Lung (tissue), 12 donors: ENCODE data around the gene ULK4. TPM values are rescaled to one million over a fixed set of nuclear protein-coding genes. Genes with fewer than 3 reads are reported as not detected.

ENCODE experiments used
- ATAC-seq: fragments of 200-7000 bp; cut with Tn5 transposase; one replicate; pipeline ENCODE4 v1.9.1; 2020; ENCODE audit warnings: moderate number of reproducible peaks; ENCODE audit not compliant: insufficient read depth, low FRiP score
- DNase-seq, 3 donors: peaks; one replicate each; pipeline ENCODE4 v3.0.0-alpha.2; 2013 to 2017
- H3K27ac ChIP-seq, 2 donors: one replicate each; pipeline ENCODE4 v1.5.1; 2013; ENCODE audit warnings: mild to moderate bottlenecking in 2 of 2, moderate library complexity in 2 of 2, control low read depth in 1 of 2, inconsistent platforms in 1 of 2, low read depth in 1 of 2, low read length in 1 of 2
- H3K27me3 ChIP-seq, 3 donors: one replicate each; pipeline ENCODE4 v1.5.1; 2013; ENCODE audit warnings: low read length in 2 of 3; ENCODE audit not compliant: control insufficient read depth in 3 of 3, insufficient read depth in 3 of 3
- H3K36me3 ChIP-seq, 4 donors: one replicate each; pipeline ENCODE4 v1.5.1; 2013; ENCODE audit warnings: low read length in 4 of 4, mild to moderate bottlenecking in 1 of 4, moderate library complexity in 1 of 4; ENCODE audit not compliant: control insufficient read depth in 4 of 4, insufficient read depth in 4 of 4
- H3K4me1 ChIP-seq, 5 donors: one replicate each; pipeline ENCODE4 v1.5.1; 2013; ENCODE audit warnings: low read length in 5 of 5, mild to moderate bottlenecking in 2 of 5, moderate library complexity in 1 of 5; ENCODE audit not compliant: control insufficient read depth in 5 of 5, insufficient read depth in 5 of 5
- H3K4me3 ChIP-seq: one replicate; pipeline ENCODE4 v1.5.1; 2013; ENCODE audit warnings: mild to moderate bottlenecking, control low read depth, moderate library complexity
- H3K9ac ChIP-seq, 2 donors: one replicate each; pipeline ENCODE4 v1.5.1; 2013; ENCODE audit warnings: low read length in 2 of 2, control low read depth in 1 of 2; ENCODE audit not compliant: insufficient read depth in 1 of 2
- H3K9me3 ChIP-seq, 4 donors: one replicate each; pipeline ENCODE4 v1.5.1; 2013; ENCODE audit warnings: low read length in 3 of 4, mild to moderate bottlenecking in 1 of 4, moderate library complexity in 1 of 4; ENCODE audit not compliant: control insufficient read depth in 4 of 4, insufficient read depth in 3 of 4
- WGBS, 2 donors: extraction: QIAGEN DNeasy Blood & Tissue Kit; methylation state at CpG; one replicate each; pipeline ENCODE4 v1.1.7; 2013; 5-methylcytosine and 5-hydroxymethylcytosine counted together
- polyA plus RNA-seq, 2 donors: library from polyadenylated mRNA; stranded (reverse); fragments of 200-250 nt; gene quantifications; one replicate each; pipeline ENCODE4 v1.2.1, GENCODE V29; 2013
- total RNA-seq, 2 donors: library from RNA; depleted of rRNA in 1 of 2; stranded (reverse); fragments of >200 nt in 1 of 2; gene quantifications; one replicate each; pipeline ENCODE4 v1.2.1, GENCODE V29; 2014 to 2021
- TF ChIP-seq, protein P1 (sequence below): IDR thresholded peaks from 2 replicates; pipeline ENCODE4 v1.5.1; 2012; ENCODE audit warnings: mild to moderate bottlenecking; ENCODE audit errors: control extremely low read depth, extremely low read depth
- donor health status: control.
- donor health status: control.
- donor health status: Bipolar disorder and iron deficiency.
- donor health status: healthy.
- donor health status: DM: yes; HTN: yes; CAD: no.

The ULK4 gene
- total and polyA plus RNA-seq, 4 donors = 2.8 to 56.0 (median 12.6) TPM

DNA sequence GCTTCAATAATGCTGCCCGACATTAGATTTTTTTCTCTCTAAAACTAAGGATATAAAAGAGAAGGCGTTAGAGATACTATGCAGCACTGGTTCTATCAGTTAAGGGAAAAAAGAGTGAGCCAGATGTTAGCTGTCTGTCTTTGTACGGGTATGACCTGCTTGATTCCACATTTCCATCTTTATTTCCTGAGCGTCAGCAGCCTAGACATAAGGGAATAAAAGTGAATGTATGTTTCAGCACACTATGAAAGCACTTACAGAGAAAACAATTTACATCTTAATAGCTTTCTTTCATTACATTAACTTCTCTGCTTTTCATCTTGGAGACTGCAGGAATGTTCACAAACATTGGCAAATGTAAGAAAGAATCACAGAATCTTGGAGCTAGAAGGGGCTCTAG is 443.3 kb downstream of the ULK4 start:
- TF ChIP-seq, protein P1, sequence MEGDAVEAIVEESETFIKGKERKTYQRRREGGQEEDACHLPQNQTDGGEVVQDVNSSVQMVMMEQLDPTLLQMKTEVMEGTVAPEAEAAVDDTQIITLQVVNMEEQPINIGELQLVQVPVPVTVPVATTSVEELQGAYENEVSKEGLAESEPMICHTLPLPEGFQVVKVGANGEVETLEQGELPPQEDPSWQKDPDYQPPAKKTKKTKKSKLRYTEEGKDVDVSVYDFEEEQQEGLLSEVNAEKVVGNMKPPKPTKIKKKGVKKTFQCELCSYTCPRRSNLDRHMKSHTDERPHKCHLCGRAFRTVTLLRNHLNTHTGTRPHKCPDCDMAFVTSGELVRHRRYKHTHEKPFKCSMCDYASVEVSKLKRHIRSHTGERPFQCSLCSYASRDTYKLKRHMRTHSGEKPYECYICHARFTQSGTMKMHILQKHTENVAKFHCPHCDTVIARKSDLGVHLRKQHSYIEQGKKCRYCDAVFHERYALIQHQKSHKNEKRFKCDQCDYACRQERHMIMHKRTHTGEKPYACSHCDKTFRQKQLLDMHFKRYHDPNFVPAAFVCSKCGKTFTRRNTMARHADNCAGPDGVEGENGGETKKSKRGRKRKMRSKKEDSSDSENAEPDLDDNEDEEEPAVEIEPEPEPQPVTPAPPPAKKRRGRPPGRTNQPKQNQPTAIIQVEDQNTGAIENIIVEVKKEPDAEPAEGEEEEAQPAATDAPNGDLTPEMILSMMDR = no peak
- ATAC-seq = no peak
- 87% methylated on average over 4 of the region's 4 CpGs for whole genome bisulfite sequencing, 2 donors

DNA sequence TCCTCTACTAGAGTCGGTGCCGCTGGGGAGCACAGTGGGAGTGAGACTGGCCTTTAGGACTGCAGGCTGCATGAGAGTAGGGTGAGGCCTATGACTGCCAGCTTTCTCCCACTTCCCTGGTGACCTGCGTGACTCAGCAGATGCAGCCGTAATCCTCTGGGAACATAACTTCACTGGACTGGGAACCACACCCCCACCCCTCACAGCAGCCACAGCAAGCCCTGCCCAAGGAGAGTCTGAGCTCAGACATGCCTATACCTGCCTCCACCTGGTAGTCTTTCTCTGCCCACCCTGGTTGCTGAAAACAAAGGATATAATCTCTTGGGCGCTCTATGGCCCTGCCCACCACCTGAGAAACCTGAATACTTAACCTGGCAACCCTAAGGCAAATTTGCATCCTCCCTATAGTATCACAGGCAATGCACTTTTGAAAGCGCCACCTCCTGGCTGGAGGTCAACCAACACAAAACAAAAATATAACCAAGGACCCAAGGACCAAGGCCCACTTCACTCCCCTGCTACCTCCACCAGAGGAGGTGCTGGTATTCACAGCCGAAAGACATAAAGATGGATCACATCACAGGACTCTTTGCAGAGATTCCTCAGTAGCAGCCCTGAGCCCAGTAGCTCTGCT is 453.7 kb downstream of the ULK4 start:
- no peak for ATAC-seq
- no peaks in the 10 kb centered on the region for H3K27me3 ChIP-seq
- DNase-seq = no peak
- peaks cover 0 to 5% (median 0%) of the 10 kb centered on the region in 4 donors for H3K9me3 ChIP-seq
- WGBS, 2 donors = 93 to 99% methylated on average over 7 of the region's 7 CpGs
- no peak overlapping the region for H3K27ac ChIP-seq
- TF ChIP-seq, protein P1 = no peak
- H3K9ac ChIP-seq = no peak overlapping the region
- no peaks in the 10 kb centered on the region for H3K36me3 ChIP-seq
- H3K4me1 ChIP-seq = no peaks in the 10 kb centered on the region
- no peak overlapping the region for H3K4me3 ChIP-seq

More for the DNA sequence above, 443.3 kb downstream of the ULK4 start:
- Histone ChIP-seq H3K9me3 (no peaks in the 10 kb centered on the region), H3K4me3 (no peak overlapping the region), H3K4me1 (no peaks in the 10 kb centered on the region), H3K27ac (no peak overlapping the region), H3K9ac (no peak overlapping the region), H3K36me3 (no peaks in the 10 kb centered on the region), H3K27me3 (no peaks in the 10 kb centered on the region)
- no peak for DNase-seq

DNA sequence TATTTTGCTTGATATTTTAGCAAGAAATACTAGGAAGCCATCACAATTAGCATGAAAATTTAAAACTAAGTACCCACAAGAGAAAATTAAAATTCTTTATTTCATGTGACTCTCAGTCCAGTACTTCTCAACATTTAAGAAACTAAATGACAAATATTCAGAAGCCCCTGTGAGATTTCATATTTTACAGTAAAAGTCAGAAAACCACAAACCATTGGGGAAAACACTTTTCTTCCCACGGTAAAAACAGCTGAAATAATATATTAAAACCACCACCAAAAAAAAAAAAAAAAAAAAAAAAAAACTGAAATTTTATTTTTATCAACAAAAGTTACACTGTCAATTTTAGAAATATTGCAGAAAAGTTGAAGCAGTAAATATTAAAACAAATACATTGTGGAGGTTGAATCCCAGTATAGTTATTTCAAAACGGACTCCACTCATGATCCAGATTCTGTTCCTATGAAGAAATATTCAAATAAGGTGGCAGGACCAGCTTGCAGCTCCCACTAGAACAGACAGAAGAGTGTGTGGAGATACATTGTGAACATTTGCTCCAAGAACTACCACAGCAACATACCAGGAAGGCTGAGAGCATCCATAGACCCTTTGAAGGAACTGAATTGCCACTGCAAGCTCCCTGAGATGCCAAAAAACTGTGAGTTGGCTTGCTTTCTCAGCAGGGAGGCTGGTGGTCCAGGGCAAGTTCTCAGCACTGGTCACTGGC is 454.4 kb downstream of the ULK4 start:
- DNase-seq = no peak
- WGBS, 2 donors = 78 to 82% methylated on average over 2 of the region's 2 CpGs
- TF ChIP-seq, protein P1 = no peak

More for the DNA sequence above, 454.4 kb downstream of the ULK4 start:
- Histone ChIP-seq H3K9ac (no peak overlapping the region), H3K9me3 (peaks cover 0 to 5% (median 0%) of the 10 kb centered on the region in 4 donors), H3K27me3 (no peaks in the 10 kb centered on the region), H3K4me3 (no peak overlapping the region), H3K27ac (no peak overlapping the region), H3K4me1 (no peaks in the 10 kb centered on the region), H3K36me3 (no peaks in the 10 kb centered on the region)
- ATAC-seq = no peak
